OCI-LY7 (cell line): Measurements from ENCODE around the gene ZNF778.

ENCODE experiments used
- CTCF ChIP-seq: fragments of 200-600 bp; sonication (generic); conservative IDR thresholded peaks from 2 replicates; pipeline ENCODE4 v1.5.1; 2014; ENCODE audit warnings: mild to moderate bottlenecking, antibody characterized with exemption, low read length, moderate library complexity, mixed read lengths
- EZH2phosphoT487 ChIP-seq: fragments of 200-600 bp; sonication (generic); IDR thresholded peaks from 2 replicates; pipeline ENCODE4 v1.6.1; 2018; ENCODE audit warnings: low read depth, borderline replicate concordance, mild to moderate bottlenecking, mixed run types, antibody characterized with exemption, low read length, moderate library complexity, mixed read lengths

GRCh38 chr16:89207993-89208392, 9.5 kb upstream of the ZNF778 start:
- TF ChIP-seq CTCF = no peak
- TF ChIP-seq EZH2phosphoT487 = no peak
